Epithelial cell of esophagus (primary cell): ENCODE results near the gene NELL1.
A peak's percentile ranks its signal among the peaks of the same experiment; 100 is the strongest.

Source experiments
- DNase-seq: peaks from one replicate; pipeline ENCODE4 v3.0.0; 2010; ENCODE audit warnings: low read depth
- H3K4me3 ChIP-seq: 2 replicates; pipeline ENCODE4 v1.5.1; 2011; ENCODE audit warnings: mild to moderate bottlenecking, low read length, control low read depth
- TF ChIP-seq, protein P1 (sequence below): IDR thresholded peaks from 2 replicates; pipeline ENCODE4 v1.5.1; 2011; ENCODE audit warnings: low read depth, mild to moderate bottlenecking, low read length, control low read depth, inconsistent platforms; ENCODE audit not compliant: insufficient read depth; ENCODE audit errors: missing control alignments

NELL1 gene

DNA sequence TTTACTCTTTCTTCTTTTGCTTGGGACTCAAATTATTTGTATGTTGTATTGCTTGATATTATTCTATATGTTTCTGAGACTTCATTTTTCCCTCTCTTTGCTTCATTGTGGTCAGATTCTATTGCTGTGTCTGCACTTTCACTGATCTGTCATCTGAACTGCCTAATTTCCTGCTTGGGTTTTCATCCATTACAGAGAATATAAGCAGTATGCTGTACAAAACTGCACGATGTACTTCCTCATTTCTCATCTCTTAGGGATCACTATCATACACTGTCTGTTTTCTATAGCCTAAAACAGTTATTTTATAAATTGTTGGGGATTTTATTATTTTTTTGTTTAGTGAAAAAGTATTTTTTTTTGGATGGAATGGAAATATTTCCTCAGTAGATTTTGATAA lies 786.8 kb downstream of the NELL1 start:
- H3K4me3 ChIP-seq: no peak overlapping the region
- TF ChIP-seq, protein P1, sequence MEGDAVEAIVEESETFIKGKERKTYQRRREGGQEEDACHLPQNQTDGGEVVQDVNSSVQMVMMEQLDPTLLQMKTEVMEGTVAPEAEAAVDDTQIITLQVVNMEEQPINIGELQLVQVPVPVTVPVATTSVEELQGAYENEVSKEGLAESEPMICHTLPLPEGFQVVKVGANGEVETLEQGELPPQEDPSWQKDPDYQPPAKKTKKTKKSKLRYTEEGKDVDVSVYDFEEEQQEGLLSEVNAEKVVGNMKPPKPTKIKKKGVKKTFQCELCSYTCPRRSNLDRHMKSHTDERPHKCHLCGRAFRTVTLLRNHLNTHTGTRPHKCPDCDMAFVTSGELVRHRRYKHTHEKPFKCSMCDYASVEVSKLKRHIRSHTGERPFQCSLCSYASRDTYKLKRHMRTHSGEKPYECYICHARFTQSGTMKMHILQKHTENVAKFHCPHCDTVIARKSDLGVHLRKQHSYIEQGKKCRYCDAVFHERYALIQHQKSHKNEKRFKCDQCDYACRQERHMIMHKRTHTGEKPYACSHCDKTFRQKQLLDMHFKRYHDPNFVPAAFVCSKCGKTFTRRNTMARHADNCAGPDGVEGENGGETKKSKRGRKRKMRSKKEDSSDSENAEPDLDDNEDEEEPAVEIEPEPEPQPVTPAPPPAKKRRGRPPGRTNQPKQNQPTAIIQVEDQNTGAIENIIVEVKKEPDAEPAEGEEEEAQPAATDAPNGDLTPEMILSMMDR: no peak
- no peak for DNase-seq

DNA sequence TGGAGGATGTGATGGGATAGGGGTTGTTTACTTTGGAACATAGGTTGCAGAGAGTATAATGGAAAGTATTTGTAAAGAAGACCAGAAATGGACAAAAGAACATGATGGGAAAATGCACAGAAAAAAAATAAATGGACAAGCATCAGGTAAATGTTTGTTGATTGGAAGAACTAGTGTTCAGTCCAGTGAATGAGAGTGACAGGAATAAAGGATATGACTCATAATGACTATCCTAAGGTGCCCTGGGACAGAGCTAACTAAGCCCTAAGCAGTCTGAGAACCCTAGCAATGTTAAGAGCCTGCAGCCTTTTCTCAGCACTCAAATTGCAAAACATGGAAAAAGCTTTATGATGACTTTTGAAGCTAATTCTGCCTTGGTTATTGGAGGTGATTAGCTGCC lies 790.7 kb downstream of the NELL1 start:
- peak; percentile 30 for DNase-seq
- TF ChIP-seq, protein P1: no peak
- H3K4me3 ChIP-seq: no peak overlapping the region

DNA sequence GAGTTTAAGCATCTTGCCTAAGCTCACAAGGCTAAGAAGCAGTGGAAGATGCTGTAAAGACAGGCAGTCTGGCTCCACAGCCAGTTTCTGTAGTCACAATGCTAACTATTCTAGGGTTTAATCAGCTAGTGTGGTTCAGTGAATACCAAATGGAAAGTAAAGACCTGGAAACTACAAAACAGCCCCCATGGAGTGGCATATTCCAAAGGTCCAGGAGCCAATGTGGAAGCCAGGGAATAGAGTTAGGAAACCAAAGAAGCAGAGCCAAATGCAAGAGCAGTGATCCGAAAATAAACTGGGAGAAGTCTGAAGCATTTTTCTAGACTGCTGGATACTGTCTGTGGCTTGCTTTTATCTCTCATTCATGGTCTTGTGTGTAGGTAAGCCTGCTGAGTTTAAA lies 792.3 kb downstream of the NELL1 start:
- TF ChIP-seq, protein P1: no peak
- DNase-seq: no peak
- no peak overlapping the region for H3K4me3 ChIP-seq

DNA sequence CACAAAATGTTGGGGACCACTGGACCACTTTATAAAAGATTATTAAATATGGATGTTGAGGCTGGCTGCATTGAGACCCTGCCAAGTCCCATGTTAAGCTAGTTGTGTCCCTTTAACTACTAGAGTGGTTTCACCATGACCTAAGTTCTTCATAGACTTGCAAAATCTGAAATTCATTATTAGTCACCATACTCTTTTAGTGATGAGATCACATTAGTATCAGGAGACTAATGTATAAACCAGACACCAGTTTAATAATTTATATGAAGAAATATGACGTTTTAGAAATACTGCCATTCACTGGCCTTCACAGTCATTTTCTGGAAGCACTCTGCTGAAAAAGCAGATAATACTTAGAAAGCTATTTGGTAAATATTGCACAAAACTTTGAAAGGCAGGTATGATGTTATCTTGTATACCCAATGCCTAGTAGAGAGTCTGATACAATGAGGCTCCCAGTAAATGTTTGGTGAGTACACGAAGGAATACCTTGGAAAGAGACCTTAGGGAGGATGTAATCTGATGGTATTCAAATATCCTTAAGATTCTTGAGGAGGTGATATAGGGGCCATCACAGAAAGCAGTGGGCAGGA lies 795.3 kb downstream of the NELL1 start:
- DNase-seq: peak; percentile 7
- TF ChIP-seq, protein P1: no peak
- no peak overlapping the region for H3K4me3 ChIP-seq

DNA sequence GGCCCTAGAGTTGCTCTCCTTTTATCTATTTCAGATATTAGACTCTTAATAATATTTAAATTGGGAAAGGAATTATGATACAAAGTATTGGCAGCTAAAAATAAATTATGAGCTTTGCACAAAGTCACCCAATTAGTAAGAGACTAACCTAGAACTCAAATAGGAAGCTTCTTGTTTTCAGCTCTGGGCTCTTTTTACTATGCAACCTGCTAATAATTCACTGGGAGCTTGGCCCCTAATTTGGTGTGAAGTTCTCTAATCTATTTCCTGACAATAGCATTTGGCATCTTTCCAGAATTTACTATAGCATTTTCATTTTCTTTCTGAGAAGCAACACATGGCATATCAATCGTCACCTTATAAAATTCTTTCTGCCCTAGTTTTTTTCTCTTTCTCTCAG lies 795.8 kb downstream of the NELL1 start:
- H3K4me3 ChIP-seq: no peak overlapping the region
- TF ChIP-seq, protein P1: no peak
- no peak for DNase-seq

DNA sequence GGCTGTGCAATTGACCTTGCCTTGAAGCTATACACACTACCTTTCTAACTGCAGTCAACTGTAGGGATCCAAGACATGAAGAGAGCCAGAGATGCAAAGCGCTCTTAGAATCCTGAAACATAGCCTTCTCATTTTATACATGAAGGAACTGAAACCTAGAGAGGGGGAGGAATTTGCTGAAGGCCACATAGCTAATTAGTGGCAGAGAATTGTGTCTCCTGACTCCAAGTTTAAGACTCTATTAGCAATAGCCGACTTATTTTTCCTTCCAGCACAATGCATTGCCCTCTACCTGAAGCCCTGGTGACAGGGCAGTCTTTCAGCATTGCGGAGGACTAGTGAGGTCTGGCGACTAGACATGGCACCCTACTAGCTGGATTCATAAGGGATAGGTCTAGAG lies 796.5 kb downstream of the NELL1 start:
- no peak for DNase-seq
- H3K4me3 ChIP-seq: no peak overlapping the region
- TF ChIP-seq, protein P1: no peak

DNA sequence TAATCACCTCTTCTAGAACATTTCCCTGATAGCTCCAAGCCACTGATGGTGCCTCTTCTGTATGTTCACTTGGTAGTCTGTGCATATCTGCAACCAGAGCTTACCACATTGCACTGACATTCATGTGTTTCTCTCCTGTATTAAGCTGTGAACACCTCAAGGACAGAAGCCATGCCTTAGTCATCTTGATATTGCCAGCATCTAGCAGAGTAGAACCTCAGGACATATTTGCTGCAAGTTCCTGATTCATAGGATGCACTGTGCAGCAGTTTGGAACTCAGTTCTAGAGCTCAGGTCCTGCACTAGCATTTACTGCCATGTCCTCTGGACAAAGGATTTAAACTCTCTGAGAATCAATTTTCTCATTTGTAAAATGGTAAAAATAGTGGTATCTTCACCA lies 801.1 kb downstream of the NELL1 start:
- DNase-seq: no peak
- no peak overlapping the region for H3K4me3 ChIP-seq
- TF ChIP-seq, protein P1: no peak
